GDM1 (cell line): ENCODE measurements around the gene PXMP4.
"Not testable (repeated sequence)": the region's sequence is repeated elsewhere in the genome, so short reads cannot be mapped to it uniquely, and the experiment has no call there.

Source experiments
- DNase-seq: peaks from one replicate; lab custom pipeline; 2025; lab: John Stamatoyannopoulos, UW

PXMP4 gene

DNA sequence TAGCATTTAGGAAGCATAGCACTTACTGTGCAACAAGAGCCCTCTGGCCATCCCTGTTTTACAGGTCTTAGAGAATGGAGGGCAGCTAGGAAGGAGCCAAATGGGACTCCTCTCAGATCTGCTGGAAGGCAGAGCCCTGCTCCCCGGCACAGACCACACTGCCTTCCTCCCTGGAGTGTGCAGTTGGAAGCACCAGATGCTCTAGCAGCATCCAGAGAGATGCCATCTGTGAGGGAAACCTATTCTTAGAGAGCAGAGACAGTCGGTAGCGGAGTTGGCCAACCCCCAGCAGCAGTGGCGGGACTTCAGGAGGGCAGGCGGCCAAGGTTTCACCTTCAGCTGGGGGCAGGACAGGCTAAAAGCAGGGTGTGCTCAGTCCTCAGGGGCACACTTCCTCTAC, 17.2 kb downstream of the PXMP4 start:
- no peak for DNase-seq

DNA sequence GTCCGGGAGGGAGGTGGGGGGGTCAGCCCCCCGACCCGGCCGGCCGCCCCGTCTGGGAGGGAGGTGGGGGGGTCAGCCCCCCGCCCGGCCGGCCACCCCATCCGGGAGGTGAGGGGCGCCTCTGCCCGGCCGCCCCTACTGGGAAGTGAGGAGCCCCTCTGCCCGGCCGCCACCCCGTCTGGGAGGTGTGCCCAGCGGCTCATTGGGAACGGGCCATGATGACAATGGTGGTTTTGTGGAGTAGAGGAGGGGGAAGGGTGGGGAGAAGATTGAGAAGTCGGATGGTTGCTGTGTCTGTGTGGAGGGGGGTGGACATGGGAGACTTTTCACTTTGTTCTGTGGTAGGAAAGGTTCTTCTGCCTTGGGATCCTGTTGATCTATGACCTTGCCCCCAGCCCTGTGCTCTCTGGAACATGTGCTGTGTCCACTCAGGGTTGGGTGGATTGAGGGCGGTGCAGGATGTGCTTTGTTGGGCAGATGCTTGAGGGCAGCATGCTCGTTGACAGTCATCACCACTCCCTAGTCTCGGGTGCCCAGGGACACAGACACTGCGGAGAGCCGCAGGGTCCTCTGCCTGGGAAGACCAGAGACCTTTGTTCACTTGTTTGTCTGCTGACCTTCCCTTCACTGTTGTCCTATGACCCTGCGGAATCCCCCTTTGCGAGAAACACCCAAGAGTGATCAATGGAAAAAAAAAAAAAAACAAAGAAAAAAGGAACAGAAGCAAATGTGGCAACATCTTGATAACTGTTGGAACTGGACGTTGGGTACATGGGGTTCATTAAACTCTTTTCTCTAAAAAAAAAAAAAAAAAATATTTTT, 18.3 kb downstream of the PXMP4 start:
- no peak for DNase-seq

DNA sequence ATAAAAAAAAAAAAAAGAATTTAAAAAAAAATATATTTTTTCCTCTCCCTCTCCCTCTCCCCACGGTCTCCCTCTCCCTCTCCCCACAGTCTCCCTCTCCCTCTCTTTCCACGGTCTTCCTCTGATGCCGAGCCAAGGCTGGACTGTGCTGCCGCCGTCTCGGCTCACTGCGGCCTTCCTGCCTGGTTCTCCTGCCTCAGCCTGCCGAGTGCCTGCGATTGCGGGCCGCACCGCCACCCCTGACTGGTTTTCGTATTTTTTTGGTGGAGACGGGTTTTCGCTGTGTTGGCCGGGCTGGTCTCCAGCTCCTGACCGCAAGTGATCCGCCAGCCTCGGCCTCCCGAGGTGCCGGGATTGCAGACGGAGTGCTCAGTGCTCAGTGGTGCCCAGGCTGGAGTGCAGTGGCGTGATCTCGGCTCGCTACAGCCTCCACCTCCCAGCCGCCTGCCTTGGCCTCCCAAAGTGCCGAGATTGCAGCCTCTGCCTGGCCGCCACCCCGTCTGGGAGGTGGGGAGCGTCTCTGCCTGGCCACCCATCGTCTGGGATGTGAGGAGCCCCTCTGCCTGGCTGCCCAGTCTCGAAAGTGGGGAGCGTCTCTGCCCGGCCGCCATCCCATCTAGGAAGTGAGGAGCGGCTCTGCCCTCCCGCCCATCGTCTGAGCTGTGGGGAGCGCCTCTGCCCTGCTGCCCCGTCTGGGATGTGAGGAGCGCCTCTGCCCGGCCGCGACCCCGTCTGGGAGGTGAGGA, 19.2 kb downstream of the PXMP4 start:
- not testable (repeated sequence) for DNase-seq

DNA sequence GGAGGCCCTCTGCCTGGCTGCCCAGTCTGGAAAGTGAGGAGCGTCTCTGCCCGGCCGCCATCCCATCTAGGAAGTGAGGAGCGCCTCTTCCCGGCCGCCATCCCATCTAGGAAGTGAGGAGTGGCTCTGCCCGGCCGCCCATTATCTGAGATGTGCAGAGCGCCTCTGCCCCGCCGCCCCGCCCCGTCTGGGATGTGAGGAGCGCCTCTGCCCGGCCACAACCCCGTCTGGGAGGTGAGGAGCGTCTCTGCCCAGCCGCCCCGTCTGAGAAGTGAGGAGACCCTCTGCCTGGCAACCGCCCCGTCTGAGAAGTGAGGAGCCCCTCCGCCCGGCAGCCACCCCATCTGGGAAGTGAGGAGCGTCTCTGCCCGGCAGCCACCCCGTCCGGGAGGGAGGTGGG, 21.1 kb downstream of the PXMP4 start:
- DNase-seq = not testable (repeated sequence)

DNA sequence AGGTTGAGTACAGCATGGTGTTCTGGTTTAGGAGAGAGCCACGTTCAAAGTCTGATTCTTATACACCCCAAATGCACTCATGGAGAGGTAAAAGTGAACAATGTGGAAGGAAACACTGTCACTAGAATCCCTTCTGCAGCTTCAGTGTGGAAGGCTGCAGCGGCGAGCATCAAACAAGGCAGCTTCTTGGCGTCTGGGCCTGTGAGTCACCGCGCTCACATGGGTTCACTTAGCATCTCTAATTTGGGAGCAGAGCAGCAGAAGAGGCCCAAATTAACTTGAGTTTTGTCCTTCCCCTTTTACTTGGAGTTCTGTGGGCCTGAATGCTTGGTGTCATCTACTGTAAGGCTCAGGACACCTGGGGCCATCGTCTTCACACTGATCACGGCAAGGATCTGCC, 23.0 kb downstream of the PXMP4 start:
- peak; percentile 17 for DNase-seq

DNA sequence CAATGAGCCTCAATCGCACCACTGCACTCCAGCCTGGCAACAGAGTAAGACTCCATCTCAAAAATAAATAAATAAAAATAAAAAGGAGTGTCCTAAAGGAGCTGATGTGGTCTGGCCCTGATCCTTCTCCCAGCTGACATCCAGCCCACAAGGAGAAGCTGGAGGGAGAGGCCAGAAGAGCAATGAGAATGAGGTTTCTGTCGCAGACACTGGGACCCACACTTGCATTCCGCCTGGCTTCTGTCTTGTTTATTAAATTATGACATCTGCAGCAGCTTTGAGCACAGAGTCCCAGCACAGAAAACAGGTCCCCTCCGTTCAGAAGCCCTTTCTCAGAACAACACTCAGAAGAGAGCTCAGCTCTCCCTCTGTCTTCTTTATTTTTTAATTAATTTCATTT, 23.7 kb downstream of the PXMP4 start:
- DNase-seq = no peak

DNA sequence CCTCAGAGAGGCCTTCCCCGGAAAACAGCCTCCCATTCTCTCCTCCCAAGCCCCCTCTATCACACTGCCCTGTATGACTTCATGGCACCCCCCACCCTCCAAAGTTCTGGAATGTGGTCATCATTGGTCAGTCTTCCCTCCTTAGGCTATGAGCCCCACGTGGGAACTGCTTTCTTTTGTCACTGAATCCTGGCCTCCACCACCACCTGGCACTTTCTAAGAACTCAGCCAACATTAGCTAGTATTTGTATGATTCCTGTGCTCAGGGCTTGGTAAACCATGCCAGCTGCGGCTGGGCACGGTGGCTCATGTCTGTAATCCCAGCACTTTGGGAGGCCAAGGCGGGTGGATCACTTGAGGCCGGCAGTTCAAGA, 25.5 kb downstream of the PXMP4 start:
- no peak for DNase-seq

DNA sequence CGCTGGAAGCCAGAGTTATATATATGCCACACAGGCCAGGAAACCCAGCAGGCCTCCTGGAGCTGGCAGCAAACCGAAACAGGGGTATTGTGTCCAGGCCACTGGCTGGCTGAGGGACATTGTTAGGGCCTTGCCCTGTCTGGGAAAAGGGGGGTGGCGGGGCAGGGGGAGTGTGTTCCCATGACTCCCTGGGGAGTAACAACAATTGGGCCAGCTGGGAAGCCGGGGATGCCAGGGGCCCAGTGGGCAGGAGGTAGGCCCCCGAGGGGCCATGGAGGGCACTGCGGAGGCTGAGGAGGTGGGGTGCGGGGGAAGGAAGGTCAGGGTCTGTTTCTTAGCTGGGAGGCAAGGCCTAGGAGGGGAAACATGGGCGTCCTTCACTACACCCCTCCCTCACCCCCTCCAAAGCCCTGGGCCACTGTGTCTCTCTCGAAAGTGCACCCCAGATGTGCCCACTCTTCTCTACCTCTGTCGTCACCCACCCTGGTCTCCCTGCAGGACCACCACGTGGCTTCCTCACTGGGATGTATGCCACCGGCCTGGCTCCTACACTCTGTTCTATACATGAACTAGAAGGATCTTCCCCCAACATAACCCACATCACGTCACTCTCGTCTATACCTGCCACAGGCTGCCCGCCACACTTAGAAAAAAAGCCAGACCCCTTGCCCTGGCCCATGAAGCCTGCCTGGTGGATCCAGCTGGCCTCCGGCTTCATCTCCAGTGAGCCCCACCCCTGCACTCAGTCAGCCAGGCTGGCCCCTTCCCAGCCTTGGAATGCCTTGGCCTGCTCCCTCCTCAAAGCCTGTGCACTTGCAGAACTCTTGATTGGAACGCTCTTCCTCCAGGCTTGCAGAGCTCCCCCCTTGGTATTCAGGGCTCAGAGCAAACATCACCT, 26.1 kb downstream of the PXMP4 start:
- DNase-seq = no peak

DNA sequence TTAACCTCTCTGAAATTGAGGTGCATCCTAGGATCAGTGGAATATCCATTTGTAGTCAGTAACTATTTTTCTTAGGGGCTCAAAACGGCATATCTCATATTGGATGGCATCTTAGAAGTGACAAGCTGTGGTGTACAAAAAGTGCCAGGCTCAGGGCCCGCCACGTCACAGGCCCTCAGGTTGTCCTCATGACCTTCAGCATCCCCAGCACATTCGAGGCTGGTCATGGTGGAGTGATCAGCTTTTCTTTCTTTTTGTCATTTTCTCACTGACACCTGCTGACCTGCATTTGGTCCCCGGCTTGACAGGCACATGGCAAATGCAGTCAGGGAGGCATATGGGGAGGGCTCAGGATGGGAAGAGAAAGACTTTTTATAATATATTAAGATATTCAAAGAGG, 26.8 kb downstream of the PXMP4 start:
- no peak for DNase-seq

DNA sequence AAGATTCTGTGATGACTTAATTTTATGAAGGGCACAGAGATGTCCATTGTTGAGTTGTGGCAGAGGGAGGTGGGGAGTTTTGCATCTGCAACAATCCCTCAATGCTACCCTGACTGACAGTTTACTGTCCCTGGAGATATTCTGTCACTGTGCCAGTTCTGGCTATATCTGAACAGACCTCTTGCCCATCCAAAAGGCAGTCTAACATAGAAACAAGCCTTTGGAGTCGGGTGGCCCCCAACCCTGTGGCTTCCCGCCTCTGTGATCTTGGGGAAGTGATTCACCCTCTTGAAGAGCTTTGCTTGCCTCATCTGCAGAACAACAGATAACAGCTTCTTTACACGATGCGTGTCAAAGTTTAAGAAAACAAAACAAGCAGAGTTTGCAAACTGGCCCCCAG, 30.1 kb downstream of the PXMP4 start:
- peak; percentile 48 for DNase-seq

DNA sequence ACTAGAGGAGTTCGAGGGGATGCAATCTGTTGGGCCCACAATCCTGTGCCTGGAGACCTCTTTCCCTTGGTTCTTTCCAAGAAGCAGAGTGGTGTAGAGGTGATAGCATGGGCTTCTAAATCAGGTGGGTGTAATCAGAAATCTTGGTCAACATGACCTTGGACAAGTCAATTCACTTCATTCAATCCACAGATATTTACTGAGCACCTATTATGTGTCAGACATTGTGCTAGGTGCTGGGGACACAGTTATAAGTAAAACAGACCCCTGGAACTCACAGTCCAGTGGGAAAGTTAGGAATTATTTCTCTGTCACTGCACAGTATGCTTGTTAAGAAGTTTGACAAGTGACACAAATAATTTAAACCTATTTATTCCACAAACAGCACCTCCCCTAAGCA, 30.6 kb downstream of the PXMP4 start:
- no peak for DNase-seq

DNA sequence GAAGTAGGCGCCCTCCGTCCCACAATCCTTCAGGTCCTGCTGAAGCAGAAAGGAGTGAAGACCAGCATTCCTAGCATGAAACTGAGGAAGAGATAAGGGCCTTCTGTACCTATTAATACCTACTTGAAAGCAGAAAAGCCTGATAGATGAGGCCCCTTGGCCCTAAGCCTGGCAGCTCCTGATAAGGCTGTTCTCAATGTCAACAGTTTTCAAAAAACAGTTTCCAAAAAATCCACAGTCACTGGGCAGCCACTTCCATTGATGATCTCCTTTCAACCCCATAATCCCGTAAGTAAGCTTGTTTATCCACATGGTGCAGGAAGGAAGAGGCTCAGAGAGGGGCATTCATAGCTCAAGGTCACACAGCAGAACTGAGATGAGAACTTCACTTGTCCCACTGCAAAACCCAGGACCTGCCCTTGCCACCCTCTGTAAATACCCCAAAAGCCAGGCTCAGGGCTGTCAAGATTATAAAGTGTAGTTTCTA, 31.1 kb downstream of the PXMP4 start:
- DNase-seq = no peak

DNA sequence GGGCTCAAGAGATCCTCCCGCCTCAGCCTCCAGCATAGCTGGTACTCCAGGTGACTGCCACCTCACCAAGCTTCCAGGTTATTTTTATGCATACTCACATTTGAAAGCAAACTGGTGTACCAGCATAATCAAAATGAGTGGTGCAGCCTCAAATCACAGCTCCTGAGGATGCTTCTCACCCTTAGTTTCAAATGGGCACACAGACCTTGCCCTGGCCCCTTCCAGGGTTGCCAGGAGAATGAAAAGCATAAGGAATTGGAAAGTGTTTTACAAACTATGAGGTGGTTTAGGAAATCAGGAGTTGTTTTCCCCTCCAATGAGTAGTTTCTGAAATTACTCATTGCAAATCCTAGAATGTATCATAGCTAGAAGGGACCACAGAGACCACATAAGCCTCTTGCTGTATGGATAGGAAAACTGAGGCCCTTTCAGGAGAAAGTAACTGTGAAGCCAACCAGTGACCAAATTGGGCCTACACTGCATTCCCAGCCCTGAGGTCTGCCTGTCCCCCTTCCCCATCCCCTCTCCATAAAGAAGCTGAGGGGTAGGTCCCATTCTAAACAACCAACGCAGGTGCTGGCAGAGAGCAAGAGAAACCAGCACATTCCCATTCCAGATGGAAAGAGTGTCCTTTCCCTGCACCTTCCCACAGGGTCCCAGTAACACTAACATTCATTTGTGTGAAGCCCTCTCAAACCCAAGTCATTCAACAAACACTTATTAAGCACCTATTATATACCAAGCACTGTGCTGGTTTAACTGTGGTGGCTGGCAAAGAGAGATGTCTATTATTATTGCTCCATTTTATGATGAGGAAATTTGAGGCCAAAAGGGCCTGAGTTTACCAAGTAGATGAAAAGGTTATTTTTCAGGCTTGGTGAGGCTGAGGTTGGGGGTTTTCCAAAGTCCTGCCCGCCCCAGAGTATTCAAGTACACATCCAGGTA, 31.8 kb downstream of the PXMP4 start:
- DNase-seq = no peak

DNA sequence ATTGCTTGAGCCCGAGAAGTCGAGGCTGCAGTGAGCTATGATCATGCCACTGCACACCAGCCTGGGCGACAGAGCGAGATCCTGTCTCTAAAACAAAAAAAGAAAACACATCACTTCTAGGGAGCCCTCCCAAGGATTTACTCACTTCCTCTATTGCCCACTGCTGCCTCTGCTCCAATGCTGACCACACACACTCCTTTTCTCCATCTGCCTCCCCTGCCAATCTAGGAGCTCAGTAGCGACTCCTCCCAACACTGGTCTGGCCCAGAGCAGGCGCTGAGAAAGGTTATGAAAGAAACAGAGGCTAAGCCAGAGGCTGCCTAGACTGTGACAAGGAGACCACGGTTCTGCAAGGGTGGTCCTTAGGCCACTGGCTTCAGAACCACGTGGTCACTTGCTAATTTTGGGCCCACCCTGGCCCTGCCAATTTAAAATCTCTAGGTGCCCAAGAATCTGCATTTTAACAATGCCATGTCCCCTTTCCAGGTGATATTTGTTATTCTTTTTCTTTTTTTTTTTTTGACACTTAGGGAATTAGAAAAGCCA, 32.7 kb downstream of the PXMP4 start:
- no peak for DNase-seq

DNA sequence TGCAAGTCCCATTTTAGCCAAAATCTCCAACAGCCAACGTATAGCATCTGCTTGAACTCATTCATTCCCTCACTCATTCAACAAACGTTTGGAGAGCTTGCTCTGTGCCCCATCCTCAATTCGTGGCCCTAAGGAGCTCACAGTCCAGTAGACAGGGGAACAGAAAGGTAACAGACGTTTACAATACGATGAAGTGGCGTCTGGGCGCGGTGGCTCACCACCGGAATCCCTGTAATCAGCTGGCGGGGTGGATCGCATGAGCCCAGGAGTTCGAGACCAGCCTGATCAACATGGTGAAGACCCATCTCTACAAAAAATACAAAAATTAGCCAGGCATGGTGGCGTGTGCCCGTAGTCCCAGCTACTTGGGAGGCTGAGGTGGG, 33.1 kb downstream of the PXMP4 start:
- no peak for DNase-seq

DNA sequence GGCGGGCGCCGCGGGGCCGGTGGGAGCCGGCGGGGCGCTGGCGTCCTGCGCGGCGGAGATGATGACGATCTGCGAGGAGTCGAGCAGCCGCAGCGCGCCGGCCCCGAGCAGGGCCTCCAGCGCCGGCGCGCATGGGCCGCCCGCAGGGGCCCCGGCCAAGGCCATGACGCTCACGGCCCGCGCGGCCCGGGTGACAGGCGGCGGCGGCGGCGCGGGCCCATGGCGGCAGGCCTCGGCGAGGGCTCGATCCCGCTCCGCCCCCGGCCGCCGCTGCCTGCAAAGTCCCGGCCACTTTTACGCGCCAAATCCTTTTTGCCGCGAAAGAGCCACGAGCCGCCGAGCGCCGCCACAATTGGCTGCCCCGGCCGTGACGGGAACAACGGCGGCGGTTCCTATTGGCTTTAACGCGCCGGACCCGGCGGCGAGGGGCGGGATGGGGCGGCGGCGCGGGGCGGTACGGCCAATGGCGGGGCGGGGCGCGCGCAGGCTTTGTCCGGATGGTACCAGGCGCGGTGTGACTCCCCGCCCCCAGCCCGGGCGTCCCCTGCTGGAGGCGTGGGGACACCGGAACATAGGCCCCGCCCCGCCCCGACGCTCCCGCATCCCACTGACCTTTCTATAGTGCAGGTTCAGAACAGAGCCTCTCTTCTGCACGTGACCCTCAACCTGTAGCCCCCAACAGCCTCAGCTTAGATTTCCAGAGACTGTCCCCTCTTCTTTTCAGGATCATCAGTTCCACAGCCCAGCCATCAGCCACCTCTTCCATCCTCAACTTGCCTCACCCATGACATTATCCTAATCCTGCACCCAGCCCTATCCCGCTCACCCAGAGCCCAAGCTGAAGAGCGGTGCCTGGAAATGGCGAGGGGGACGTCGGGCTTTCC, 33.8 kb downstream of the PXMP4 start, which contains the start of gene E2F1:
Gene E2F1 (minus strand): TSS at position 286 of the 884 bp plus-strand sequence. CDS start 121 bp downstream, at position 165.
- peak; percentile 95 for DNase-seq

DNA sequence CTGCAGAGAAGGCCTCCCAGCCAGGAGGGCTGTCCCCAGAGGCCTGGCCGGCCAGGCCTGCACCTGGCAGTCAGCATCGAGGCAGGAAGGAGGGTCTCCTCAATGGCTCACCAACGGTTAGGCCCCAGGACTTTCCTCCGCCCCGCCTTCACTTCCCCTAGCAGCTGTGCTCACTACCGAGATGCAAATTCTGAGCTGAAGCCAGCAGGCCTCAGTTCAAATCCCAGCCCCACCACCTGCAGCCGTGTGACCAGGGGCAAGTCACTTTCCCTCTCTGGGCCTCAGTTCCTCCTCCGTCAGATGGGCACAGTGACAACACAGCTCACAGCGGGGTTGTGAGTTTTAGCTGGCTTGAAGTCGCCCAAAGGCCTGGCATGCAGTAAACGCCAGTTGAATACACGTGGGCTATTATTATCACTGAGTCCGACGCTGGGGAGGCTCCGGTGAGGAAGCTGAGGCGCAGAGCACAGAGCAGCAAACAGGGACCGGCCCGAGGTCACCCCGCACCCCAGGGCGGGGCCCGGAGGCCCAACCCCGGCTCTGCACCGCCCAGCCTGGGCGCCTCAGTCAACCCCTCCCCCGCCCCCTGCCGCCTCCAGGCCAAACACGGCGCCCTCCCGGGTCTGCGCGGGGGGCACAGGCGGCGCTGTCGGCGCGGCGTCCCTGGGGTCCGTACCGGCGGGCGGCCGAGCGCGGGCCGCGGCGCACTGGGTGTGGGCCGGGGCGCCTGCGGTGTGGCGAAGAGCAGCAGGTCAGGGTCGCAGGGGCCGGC, 34.6 kb downstream of the PXMP4 start:
- no peak for DNase-seq

DNA sequence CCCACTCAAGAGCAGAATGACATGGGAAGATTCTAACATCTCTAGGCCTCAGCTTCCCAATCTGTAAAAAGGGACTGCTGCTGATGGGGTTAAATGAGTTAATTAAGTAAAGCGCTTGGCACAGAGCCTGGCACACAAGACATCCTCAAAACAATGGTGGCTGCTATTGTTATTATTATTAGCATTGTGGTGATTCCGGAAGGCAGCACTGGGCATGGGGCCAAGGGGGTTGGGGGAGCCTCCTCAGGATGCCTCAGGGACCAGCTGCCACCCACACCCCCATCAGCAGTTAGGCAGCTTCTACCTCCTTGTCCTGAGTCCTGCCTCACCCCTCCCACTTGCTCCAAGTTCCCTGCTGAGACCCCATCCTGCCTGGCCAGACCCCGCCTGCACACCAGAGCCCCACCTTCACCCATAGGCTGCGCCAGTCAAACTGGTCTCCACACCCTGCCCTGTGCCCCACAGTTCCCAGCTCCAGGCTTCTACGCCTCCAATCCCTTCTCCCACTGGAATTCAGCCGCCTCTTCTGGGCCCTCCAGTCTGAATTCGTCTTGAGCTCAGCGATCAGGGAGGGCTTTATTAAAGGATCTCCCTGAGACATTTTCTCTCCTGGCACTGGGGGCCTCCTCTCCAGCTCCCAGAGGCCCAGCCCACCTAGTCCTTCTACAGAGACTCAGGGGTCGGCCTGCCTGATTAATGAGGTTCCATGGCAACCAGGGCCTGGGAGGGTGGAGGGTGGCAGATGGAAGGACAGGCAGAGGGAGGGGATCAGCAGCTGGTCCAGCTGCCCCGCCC, 35.4 kb downstream of the PXMP4 start:
- no peak for DNase-seq
